NB4 (cell line): ENCODE results near the gene IL17REL.

Experiments used
- DNase-seq: peaks from one replicate; pipeline ENCODE4 v3.0.0; 2010; ENCODE audit warnings: low read depth
- H3K4me3 ChIP-seq: one replicate; pipeline ENCODE4 v1.5.1; 2011; ENCODE audit warnings: mild to moderate bottlenecking, low read depth, low read length, moderate library complexity
- CTCF ChIP-seq: IDR thresholded peaks from one replicate; pipeline ENCODE4 v1.5.1; 2012; ENCODE audit warnings: low read depth, low read length
- MYC ChIP-seq: IDR thresholded peaks from 2 replicates; pipeline ENCODE4 v1.6.1; 2011; ENCODE audit warnings: low read depth, low read length
- POLR2A ChIP-seq: IDR thresholded peaks from 2 replicates; pipeline ENCODE4 v1.6.1; 2011; ENCODE audit warnings: mild to moderate bottlenecking; ENCODE audit not compliant: insufficient read length; ENCODE audit errors: extremely low read depth
- TF ChIP-seq, protein P1 (sequence below): IDR thresholded peaks from 2 replicates; pipeline ENCODE4 v1.6.1; 2011; ENCODE audit warnings: low read depth, low read length

The IL17REL gene

DNA sequence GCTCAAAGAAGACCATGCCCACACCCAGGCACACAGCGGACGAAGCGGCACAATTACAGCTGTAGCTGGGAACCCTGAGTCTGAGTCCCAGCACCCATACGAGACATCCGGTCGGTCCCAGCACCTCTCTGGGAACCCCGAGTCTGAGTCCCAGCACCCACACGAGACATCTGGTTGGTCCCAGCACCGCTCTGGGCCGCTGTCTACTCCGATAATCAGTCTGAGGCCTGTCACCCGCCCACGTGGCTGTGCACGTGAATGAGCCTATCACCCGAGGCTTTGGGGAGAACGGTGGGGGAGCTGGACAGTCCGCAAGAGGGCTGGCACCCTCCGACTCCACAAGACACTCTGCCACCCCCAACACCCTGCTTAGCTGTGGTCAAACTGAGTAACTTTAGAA, 39.4 kb upstream of the IL17REL start:
- TF ChIP-seq POLR2A (no peak), MYC (no peak)

DNA sequence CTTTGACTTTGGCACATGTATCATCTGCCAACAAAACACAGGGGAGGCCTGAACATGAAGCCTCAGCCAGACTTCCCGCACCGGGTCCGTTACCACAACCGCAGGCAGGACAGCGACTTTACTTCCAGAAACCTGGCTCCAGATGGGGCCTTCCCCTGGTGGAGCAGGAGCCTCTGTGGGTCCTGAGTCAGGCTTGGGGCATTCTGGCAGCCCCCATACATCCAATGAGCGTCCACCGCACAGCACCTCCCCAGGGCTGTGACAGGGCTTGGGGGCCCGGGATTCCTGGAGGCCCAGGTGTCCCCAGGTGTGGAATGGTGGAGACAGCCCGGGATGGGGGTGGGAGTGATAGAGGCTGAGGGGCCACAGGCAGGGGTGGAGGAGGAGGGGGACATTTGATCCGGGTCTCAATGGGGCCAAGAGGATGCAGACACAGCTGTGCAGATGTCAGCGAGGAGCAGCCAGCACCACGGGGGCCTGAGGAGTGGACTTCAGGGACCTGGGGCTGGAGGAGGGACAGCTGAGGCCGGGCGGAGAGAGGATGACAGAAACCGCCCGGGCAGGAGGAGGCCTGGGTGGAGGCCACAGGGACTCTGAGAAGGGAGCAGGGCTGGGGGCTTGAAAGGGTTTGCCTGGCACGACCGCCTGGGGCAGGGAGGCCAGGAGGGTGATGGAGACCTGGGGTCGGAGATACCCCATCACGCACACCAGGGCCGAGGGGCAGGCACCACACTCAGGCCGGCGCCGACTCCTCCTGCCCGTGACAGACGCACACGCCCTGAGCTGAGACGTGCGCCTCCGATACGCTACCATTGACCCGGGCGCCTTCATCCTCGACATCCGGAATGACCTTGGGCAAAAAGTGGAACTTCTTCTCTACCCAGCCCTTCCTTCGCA, 37.0 kb upstream of the IL17REL start:
- DNase-seq = no peak
- no peak overlapping the region for H3K4me3 ChIP-seq
- TF ChIP-seq CTCF = no peak
- TF ChIP-seq POLR2A = no peak
- TF ChIP-seq MYC = no peak
- TF ChIP-seq, protein P1, sequence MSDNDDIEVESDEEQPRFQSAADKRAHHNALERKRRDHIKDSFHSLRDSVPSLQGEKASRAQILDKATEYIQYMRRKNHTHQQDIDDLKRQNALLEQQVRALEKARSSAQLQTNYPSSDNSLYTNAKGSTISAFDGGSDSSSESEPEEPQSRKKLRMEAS = no peak

More for the DNA sequence above, 39.4 kb upstream of the IL17REL start:
- H3K4me3 ChIP-seq = no peak overlapping the region
- no peak for DNase-seq

DNA sequence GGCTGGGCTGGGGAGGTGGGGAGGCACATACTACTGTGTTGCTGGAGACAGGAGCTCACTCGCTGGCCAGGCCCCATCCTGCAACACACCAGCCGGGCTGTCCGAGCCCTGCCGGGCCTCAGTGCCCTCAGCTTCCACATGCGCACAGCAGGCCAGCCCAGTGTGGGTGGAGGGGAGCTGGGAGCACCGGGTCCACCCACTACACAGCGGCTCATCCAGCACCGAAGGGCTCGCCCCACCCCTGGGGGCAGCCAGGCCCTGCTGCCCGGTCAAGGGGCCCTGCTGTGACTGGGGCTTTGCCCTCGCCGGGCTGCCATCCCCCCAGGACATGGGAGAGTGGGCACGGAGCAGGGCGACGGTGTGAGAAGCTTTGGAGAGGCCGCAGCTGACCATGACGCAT, 36.3 kb upstream of the IL17REL start:
- TF ChIP-seq CTCF (no peak), POLR2A (no peak), MYC (no peak)
- TF ChIP-seq, protein P1 = no peak
- H3K4me3 ChIP-seq = no peak overlapping the region
- no peak for DNase-seq

GRCh38 chr22:50048061-50048765, 35.6 kb upstream of the IL17REL start:
- DNase-seq = no peak
- TF ChIP-seq, protein P1 = no peak
- no peak for TF ChIP-seq CTCF
- no peak for TF ChIP-seq POLR2A
- no peak for TF ChIP-seq MYC
- H3K4me3 ChIP-seq = no peak overlapping the region

GRCh38 chr22:50047346-50047745, 34.8 kb upstream of the IL17REL start:
- TF ChIP-seq, protein P1 = no peak
- TF ChIP-seq POLR2A (no peak), CTCF (no peak), MYC (no peak)
- no peak overlapping the region for H3K4me3 ChIP-seq
- no peak for DNase-seq
